NCI-H2196 (cell line): ENCODE results near the gene MEMO1.

Experiments
- DNase-seq: peaks from one replicate; lab custom pipeline; 2025; ENCODE audit not compliant: unreplicated experiment; lab: John Stamatoyannopoulos, UW

Gene MEMO1

GRCh38 chr2:31832363-31832762 is 178.4 kb downstream of the MEMO1 start:
- no peak for DNase-seq

GRCh38 chr2:31831585-31831984 is 179.2 kb downstream of the MEMO1 start:
- no peak for DNase-seq

- DNase-seq = no peak
These were observed 181.9 kb downstream of the MEMO1 start for GRCh38 chr2:31828891-31829290.

- DNase-seq = no peak
These were observed 187.2 kb downstream of the MEMO1 start for GRCh38 chr2:31823558-31823957.

- no peak for DNase-seq
These were observed 188.2 kb downstream of the MEMO1 start for GRCh38 chr2:31822587-31822986.
